ENCODE results near the gene CFB. TPM values are rescaled to one million over a fixed set of nuclear protein-coding genes. Genes with fewer than 3 reads are reported as not detected.

The CFB gene
- total and polyA plus RNA-seq, 2 of the 13 experiments (the other 11 are each of a cell fraction or from before 2014, with no cell fraction given), result 171 to 513 TPM

DNA sequence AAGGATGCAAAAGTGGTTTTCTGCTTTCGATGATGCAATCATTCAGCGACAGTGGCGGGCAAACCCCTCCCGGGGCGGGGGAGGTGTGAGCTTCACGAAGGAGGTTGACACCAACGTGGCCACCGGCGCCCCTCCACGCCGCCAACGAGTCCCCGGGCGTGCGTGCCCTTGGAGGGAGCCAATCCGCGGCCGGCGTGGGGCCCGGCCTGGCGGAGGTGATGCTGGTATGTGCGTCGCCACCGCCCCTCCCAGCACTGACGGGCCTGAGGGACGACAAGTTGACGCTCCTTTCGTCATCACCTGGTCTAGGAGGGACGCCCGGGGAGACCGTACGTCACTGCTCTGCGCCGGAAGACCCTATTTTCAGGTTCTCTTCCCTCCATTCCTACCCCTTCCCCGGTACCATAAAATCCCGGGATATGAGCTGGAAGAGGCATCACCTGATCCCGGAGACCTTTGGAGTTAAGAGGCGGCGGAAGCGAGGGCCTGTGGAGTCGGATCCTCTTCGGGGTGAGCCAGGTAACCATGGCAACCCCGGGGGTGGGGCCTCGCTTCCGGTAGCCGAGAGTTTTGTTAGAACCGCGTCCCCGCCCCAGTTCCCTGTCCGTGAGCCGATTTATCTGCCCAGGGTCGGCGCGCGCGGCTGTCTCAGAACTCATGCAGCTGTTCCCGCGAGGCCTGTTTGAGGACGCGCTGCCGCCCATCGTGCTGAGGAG lies 26.3 kb downstream of the CFB start, which contains the start of gene DXO (continued):
- TF ChIP-seq ZIK1 (CRISPR knock-in tag; IDR thresholded peaks at IDR 0.05; ENCODE audit: borderline replicate concordance, low read depth) (peak; percentile 63; the same call in 1 of the 2 replicates), GLI4 (CRISPR knock-in tag; IDR thresholded peaks at IDR 0.05; ENCODE audit: borderline replicate concordance) (no peak; the same call in 1 of the 2 replicates), ZNF720 (CRISPR knock-in tag; IDR thresholded peaks at IDR 0.05) (peak; percentile 72; the same call in 1 of the 2 replicates), ZFP41 (CRISPR knock-in tag; IDR thresholded peaks at IDR 0.05; ENCODE audit: borderline replicate concordance) (no peak), MYC (CRISPR knock-in tag; IDR thresholded peaks at IDR 0.05; ENCODE audit: borderline replicate concordance) (peak; percentile 89), ZNF460 (CRISPR knock-in tag; IDR thresholded peaks at IDR 0.05; ENCODE audit: borderline replicate concordance) (no peak), ZNF670 (CRISPR knock-in tag; IDR thresholded peaks at IDR 0.05; ENCODE audit: borderline replicate concordance) (peak; percentile 64; the same call in 1 of the 2 replicates), ELF3 (CRISPR knock-in tag; IDR thresholded peaks at IDR 0.05) (peak; percentile 47; the same call in 1 of the 2 replicates)
- TF ChIP-seq, protein P1, sequence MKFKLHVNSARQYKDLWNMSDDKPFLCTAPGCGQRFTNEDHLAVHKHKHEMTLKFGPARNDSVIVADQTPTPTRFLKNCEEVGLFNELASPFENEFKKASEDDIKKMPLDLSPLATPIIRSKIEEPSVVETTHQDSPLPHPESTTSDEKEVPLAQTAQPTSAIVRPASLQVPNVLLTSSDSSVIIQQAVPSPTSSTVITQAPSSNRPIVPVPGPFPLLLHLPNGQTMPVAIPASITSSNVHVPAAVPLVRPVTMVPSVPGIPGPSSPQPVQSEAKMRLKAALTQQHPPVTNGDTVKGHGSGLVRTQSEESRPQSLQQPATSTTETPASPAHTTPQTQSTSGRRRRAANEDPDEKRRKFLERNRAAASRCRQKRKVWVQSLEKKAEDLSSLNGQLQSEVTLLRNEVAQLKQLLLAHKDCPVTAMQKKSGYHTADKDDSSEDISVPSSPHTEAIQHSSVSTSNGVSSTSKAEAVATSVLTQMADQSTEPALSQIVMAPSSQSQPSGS (CRISPR knock-in tag; IDR thresholded peaks at IDR 0.05), result peak; percentile 97
- TF ChIP-seq, protein P2, sequence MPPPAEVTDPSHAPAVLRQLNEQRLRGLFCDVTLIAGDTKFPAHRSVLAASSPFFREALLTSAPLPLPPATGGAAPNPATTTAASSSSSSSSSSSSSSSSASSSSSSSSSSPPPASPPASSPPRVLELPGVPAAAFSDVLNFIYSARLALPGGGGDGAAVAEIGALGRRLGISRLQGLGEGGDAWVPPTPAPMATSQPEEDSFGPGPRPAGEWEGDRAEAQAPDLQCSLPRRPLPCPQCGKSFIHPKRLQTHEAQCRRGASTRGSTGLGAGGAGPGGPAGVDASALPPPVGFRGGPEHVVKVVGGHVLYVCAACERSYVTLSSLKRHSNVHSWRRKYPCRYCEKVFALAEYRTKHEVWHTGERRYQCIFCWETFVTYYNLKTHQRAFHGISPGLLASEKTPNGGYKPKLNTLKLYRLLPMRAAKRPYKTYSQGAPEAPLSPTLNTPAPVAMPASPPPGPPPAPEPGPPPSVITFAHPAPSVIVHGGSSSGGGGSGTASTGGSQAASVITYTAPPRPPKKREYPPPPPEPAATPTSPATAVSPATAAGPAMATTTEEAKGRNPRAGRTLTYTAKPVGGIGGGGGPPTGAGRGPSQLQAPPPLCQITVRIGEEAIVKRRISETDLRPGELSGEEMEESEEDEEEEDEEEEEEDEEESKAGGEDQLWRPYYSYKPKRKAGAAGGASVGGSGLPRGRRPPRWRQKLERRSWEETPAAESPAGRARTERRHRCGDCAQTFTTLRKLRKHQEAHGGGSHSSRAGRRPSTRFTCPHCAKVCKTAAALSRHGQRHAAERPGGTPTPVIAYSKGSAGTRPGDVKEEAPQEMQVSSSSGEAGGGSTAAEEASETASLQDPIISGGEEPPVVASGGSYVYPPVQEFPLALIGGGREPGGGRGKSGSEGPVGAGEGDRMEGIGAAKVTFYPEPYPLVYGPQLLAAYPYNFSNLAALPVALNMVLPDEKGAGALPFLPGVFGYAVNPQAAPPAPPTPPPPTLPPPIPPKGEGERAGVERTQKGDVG (CRISPR knock-in tag; IDR thresholded peaks at IDR 0.05; ENCODE audit: borderline replicate concordance), result peak; percentile 59; the same call in 1 of the 2 replicates
- TF ChIP-seq, protein P3, sequence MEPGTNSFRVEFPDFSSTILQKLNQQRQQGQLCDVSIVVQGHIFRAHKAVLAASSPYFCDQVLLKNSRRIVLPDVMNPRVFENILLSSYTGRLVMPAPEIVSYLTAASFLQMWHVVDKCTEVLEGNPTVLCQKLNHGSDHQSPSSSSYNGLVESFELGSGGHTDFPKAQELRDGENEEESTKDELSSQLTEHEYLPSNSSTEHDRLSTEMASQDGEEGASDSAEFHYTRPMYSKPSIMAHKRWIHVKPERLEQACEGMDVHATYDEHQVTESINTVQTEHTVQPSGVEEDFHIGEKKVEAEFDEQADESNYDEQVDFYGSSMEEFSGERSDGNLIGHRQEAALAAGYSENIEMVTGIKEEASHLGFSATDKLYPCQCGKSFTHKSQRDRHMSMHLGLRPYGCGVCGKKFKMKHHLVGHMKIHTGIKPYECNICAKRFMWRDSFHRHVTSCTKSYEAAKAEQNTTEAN (CRISPR knock-in tag; conservative IDR thresholded peaks at IDR 0.05), result peak; percentile 86; the same call in 1 of the 2 replicates
- TF ChIP-seq, protein P4, sequence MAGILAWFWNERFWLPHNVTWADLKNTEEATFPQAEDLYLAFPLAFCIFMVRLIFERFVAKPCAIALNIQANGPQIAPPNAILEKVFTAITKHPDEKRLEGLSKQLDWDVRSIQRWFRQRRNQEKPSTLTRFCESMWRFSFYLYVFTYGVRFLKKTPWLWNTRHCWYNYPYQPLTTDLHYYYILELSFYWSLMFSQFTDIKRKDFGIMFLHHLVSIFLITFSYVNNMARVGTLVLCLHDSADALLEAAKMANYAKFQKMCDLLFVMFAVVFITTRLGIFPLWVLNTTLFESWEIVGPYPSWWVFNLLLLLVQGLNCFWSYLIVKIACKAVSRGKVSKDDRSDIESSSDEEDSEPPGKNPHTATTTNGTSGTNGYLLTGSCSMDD (CRISPR knock-in tag; IDR thresholded peaks at IDR 0.05), result 0 out of 2 replicates have a peak, but pooled peaks have one; percentile 76
- TF ChIP-seq, protein P5, sequence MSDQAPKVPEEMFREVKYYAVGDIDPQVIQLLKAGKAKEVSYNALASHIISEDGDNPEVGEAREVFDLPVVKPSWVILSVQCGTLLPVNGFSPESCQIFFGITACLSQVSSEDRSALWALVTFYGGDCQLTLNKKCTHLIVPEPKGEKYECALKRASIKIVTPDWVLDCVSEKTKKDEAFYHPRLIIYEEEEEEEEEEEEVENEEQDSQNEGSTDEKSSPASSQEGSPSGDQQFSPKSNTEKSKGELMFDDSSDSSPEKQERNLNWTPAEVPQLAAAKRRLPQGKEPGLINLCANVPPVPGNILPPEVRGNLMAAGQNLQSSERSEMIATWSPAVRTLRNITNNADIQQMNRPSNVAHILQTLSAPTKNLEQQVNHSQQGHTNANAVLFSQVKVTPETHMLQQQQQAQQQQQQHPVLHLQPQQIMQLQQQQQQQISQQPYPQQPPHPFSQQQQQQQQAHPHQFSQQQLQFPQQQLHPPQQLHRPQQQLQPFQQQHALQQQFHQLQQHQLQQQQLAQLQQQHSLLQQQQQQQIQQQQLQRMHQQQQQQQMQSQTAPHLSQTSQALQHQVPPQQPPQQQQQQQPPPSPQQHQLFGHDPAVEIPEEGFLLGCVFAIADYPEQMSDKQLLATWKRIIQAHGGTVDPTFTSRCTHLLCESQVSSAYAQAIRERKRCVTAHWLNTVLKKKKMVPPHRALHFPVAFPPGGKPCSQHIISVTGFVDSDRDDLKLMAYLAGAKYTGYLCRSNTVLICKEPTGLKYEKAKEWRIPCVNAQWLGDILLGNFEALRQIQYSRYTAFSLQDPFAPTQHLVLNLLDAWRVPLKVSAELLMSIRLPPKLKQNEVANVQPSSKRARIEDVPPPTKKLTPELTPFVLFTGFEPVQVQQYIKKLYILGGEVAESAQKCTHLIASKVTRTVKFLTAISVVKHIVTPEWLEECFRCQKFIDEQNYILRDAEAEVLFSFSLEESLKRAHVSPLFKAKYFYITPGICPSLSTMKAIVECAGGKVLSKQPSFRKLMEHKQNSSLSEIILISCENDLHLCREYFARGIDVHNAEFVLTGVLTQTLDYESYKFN (CRISPR knock-in tag; conservative IDR thresholded peaks at IDR 0.05), result peak; percentile 65
